K562 (cell line): ENCODE data around the gene KLHL20. TPM values are rescaled to one million over a fixed set of nuclear protein-coding genes. Genes with fewer than 3 reads are reported as not detected.

Source experiments
- EHMT2 ChIP-seq: fragments of 450-650 bp; IDR thresholded peaks from 2 replicates; pipeline ENCODE4 v1.6.1; 2018; ENCODE audit warnings: antibody characterized with exemption
- HDAC3 ChIP-seq: fragments of 450-650 bp; IDR thresholded peaks from 2 replicates; pipeline ENCODE4 v1.6.1; 2018; ENCODE audit warnings: borderline replicate concordance, mild to moderate bottlenecking, moderate library complexity; ENCODE audit not compliant: partially characterized antibody
- KLF10 ChIP-seq: fragments of 250-450 bp; sonication (Bioruptor Pico); IDR thresholded peaks from 2 replicates; pipeline ENCODE4 v1.6.1; 2021; ENCODE audit warnings: matching md5 sums
- NEUROD1 ChIP-seq: fragments of 150-350 bp; IDR thresholded peaks from 2 replicates; pipeline ENCODE4 v1.6.1; 2014; ENCODE audit warnings: borderline replicate concordance, low read length, low read depth; ENCODE audit not compliant: partially characterized antibody
- NR1H2 ChIP-seq: sonication (generic); formaldehyde crosslinking; IDR thresholded peaks from 2 replicates; pipeline ENCODE4 v1.4.0; 2020; ENCODE audit warnings: mild to moderate bottlenecking, missing genetic modification reagents
- SMARCB1 ChIP-seq: IDR thresholded peaks from 2 replicates; pipeline ENCODE4 v1.6.1; 2011; ENCODE audit warnings: improper control_type of control experiment, low read depth; ENCODE audit not compliant: insufficient read length
- SNIP1 ChIP-seq: fragments of 450-650 bp; IDR thresholded peaks from 2 replicates; pipeline ENCODE4 v1.7.1; 2017; ENCODE audit warnings: low read depth, mild to moderate bottlenecking
- TCF7 ChIP-seq: sonication (generic); IDR thresholded peaks from 2 replicates; pipeline ENCODE4 v1.6.1; 2016; ENCODE audit warnings: antibody characterized with exemption, borderline replicate concordance
- ZNF764 ChIP-seq: fragments of 250-450 bp; sonication (Bioruptor Pico); IDR thresholded peaks from 2 replicates; pipeline ENCODE4 v1.4.0; 2020; ENCODE audit warnings: low read depth, mild to moderate bottlenecking, moderate library complexity
- polyA plus RNA-seq, 8 experiments: library from polyadenylated mRNA; depleted of rRNA in 4 of 8; stranded (reverse) in 5 of 8; unstranded in 3 of 8; fragments of >200 nt; fragmentation: Nextera tagmentation in 2 of 8; fragmentation: Illumina TruSeq in 1 of 8; extraction: Ambion mirVana in 2 of 8; extraction: Trizol in 1 of 8; gene quantifications; 2 replicates each; pipeline versions ENCODE4 v1.2.1 to v1.2.3, GENCODE V29; 2011 to 2014; ENCODE audit warnings: inconsistent platforms in 1 of 8, missing spikeins in 1 of 8
- total RNA-seq, 7 experiments: library from RNA; depleted of rRNA in 6 of 7; stranded (reverse); fragments of >200 nt in 6 of 7; fragmentation: Illumina TruSeq in 2 of 7; extraction: Trizol in 2 of 7; gene quantifications; 2 replicates each; pipeline versions ENCODE4 v1.2.1 to v1.2.3, GENCODE V29; 2011 to 2021; ENCODE audit warnings: low replicate concordance in 1 of 7
- TF ChIP-seq, protein P1 (sequence below): fragments of 450-650 bp; IDR thresholded peaks from 2 replicates; pipeline ENCODE4 v1.6.1; 2016; ENCODE audit warnings: low read depth
- TF ChIP-seq, protein P2 (sequence below): fragments of 450-650 bp; IDR thresholded peaks from 2 replicates; pipeline ENCODE4 v1.6.1; 2014; ENCODE audit warnings: low read depth, mild to moderate bottlenecking, moderate library complexity, borderline replicate concordance
- TF ChIP-seq, protein P3 (sequence below): fragments of 250-450 bp; sonication (Bioruptor Pico); IDR thresholded peaks from 2 replicates; pipeline ENCODE4 v1.9.0; 2021; ENCODE audit warnings: mild to moderate bottlenecking
- TF ChIP-seq, protein P4 (sequence below): sonication (generic); formaldehyde crosslinking; IDR thresholded peaks from 2 replicates; pipeline ENCODE4 v1.8.0; 2023; ENCODE audit warnings: mild to moderate bottlenecking, missing genetic modification reagents
- TF ChIP-seq, protein P5 (sequence below): fragments of 200-800 bp; sonication (Bioruptor generic); IDR thresholded peaks from 2 replicates; pipeline ENCODE4 v1.6.1; 2017; ENCODE audit warnings: missing genetic modification characterization, missing compliant biosample characterization

The KLHL20 gene
- total and polyA plus RNA-seq, 9 of the 15 experiments (the other 6 are each of a cell fraction or from before 2014, with no cell fraction given): 8.9 to 23.2 (median 16.8) TPM

DNA sequence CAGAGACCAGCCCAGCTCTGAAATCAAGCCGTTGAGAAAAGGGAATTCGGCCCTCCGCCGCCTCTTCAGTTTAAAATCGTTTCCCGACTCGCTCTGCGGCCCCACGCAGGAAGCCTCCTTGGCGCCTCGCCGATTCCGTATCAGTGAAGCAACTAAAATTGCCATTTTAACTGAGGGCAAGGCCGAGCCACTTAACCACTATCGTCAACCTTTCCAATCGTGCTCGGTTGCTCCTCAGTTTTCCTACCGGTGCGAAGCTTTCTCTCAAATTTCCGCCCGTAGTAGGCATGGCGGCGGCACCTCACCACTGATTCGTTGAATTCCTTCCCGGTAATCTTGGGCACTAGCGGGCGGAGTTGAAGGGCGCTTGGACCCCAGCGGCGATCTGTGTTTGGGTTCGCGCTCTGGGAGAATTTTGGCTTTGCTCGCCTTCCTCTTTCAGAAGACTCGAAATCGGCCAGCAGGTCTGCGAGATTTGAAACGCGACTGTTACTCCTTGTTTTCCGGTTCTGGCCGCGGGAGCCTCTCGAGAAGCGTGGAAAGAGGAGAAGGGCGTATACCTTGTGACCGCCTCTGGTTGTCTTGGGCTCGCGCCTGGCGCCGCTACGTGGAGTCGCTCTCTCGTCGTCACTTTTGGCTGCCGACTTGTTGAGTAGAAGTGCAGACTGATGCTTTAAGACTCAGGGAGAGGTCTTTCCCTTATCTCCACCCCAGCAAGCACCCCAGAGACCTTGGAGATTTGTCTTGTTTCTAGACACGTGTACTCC, 109.7 kb downstream of the KLHL20 start, which contains the start of the genes CENPL and DARS2 (continued):
- TF ChIP-seq, protein P1, sequence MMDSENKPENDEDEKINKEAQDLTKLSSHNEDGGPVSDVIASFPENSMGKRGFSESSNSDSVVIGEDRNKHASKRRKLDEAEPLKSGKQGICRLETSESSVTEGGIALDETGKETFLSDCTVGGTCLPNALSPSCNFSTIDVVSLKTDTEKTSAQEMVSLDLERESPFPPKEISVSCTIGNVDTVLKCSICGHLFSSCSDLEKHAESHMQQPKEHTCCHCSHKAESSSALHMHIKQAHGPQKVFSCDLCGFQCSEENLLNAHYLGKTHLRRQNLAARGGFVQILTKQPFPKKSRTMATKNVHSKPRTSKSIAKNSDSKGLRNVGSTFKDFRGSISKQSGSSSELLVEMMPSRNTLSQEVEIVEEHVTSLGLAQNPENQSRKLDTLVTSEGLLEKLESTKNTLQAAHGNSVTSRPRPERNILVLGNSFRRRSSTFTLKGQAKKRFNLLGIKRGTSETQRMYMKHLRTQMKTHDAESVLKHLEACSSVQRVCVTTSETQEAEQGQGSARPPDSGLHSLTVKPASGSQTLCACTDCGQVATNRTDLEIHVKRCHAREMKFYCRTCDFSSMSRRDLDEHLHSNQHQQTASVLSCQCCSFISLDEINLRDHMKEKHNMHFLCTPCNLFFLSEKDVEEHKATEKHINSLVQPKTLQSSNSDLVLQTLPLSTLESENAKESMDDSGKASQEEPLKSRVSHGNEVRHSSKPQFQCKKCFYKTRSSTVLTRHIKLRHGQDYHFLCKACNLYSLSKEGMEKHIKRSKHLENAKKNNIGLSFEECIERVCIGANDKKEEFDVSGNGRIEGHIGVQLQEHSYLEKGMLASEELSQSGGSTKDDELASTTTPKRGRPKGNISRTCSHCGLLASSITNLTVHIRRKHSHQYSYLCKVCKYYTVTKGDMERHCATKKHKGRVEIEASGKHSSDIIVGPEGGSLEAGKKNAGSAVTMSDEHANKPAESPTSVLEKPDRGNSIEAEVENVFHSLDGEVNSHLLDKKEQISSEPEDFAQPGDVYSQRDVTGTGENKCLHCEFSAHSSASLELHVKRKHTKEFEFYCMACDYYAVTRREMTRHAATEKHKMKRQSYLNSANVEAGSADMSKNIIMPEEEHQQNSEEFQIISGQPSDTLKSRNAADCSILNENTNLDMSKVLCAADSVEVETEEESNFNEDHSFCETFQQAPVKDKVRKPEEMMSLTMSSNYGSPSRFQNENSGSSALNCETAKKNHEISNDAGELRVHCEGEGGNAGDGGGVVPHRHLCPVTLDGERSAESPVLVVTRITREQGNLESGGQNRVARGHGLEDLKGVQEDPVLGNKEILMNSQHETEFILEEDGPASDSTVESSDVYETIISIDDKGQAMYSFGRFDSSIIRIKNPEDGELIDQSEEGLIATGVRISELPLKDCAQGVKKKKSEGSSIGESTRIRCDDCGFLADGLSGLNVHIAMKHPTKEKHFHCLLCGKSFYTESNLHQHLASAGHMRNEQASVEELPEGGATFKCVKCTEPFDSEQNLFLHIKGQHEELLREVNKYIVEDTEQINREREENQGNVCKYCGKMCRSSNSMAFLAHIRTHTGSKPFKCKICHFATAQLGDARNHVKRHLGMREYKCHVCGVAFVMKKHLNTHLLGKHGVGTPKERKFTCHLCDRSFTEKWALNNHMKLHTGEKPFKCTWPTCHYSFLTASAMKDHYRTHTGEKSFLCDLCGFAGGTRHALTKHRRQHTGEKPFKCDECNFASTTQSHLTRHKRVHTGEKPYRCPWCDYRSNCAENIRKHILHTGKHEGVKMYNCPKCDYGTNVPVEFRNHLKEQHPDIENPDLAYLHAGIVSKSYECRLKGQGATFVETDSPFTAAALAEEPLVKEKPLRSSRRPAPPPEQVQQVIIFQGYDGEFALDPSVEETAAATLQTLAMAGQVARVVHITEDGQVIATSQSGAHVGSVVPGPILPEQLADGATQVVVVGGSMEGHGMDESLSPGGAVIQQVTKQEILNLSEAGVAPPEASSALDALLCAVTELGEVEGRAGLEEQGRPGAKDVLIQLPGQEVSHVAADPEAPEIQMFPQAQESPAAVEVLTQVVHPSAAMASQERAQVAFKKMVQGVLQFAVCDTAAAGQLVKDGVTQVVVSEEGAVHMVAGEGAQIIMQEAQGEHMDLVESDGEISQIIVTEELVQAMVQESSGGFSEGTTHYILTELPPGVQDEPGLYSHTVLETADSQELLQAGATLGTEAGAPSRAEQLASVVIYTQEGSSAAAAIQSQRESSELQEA: peak; percentile 91
- TF ChIP-seq, protein P2, sequence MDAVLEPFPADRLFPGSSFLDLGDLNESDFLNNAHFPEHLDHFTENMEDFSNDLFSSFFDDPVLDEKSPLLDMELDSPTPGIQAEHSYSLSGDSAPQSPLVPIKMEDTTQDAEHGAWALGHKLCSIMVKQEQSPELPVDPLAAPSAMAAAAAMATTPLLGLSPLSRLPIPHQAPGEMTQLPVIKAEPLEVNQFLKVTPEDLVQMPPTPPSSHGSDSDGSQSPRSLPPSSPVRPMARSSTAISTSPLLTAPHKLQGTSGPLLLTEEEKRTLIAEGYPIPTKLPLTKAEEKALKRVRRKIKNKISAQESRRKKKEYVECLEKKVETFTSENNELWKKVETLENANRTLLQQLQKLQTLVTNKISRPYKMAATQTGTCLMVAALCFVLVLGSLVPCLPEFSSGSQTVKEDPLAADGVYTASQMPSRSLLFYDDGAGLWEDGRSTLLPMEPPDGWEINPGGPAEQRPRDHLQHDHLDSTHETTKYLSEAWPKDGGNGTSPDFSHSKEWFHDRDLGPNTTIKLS: peak; percentile 96
- TF ChIP-seq NEUROD1 (no peak), EHMT2 (peak; percentile 31; the same call in 1 of the 2 replicates), SNIP1 (no peak), HDAC3 (peak; percentile 17), ZNF764 (CRISPR knock-in tag) (no peak), TCF7 (no peak), SMARCB1 (peak; percentile 79), NR1H2 (CRISPR knock-in tag) (peak; percentile 79; the same call in 1 of the 2 replicates), KLF10 (CRISPR knock-in tag) (no peak)
- TF ChIP-seq, protein P3, sequence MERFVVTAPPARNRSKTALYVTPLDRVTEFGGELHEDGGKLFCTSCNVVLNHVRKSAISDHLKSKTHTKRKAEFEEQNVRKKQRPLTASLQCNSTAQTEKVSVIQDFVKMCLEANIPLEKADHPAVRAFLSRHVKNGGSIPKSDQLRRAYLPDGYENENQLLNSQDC (CRISPR knock-in tag): no peak
- TF ChIP-seq, protein P4, sequence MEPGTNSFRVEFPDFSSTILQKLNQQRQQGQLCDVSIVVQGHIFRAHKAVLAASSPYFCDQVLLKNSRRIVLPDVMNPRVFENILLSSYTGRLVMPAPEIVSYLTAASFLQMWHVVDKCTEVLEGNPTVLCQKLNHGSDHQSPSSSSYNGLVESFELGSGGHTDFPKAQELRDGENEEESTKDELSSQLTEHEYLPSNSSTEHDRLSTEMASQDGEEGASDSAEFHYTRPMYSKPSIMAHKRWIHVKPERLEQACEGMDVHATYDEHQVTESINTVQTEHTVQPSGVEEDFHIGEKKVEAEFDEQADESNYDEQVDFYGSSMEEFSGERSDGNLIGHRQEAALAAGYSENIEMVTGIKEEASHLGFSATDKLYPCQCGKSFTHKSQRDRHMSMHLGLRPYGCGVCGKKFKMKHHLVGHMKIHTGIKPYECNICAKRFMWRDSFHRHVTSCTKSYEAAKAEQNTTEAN: peak; percentile 81; the same call in 1 of the 2 replicates
- TF ChIP-seq, protein P5, sequence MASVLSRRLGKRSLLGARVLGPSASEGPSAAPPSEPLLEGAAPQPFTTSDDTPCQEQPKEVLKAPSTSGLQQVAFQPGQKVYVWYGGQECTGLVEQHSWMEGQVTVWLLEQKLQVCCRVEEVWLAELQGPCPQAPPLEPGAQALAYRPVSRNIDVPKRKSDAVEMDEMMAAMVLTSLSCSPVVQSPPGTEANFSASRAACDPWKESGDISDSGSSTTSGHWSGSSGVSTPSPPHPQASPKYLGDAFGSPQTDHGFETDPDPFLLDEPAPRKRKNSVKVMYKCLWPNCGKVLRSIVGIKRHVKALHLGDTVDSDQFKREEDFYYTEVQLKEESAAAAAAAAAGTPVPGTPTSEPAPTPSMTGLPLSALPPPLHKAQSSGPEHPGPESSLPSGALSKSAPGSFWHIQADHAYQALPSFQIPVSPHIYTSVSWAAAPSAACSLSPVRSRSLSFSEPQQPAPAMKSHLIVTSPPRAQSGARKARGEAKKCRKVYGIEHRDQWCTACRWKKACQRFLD (CRISPR knock-in tag): peak; percentile 91
